ENCODE data around the gene SCAPER. TPM values are rescaled to one million over a fixed set of nuclear protein-coding genes. Genes with fewer than 3 reads are reported as not detected.
"Not testable (repeated sequence)": the region's sequence is repeated elsewhere in the genome, so short reads cannot be mapped to it uniquely, and the experiment has no call there.

The SCAPER gene
- total and polyA plus RNA-seq, 2 of the 4 experiments (the other 2 are of a cell fraction): 2.9 to 9.7 TPM

GRCh38 chr15:76818926-76819325 is 86.2 kb downstream of the SCAPER start:
- H3K27ac ChIP-seq (ENCODE audit: insufficient read depth, low read length); H2BK15ac ChIP-seq (ENCODE audit: low read depth, low read length); H2AFZ ChIP-seq (replicated peaks; ENCODE audit: low read length, poor library complexity); H3K4me2 ChIP-seq (ENCODE audit: low read depth, low read length); H4K91ac ChIP-seq (ENCODE audit: insufficient read depth, low read depth, low read length); H3K36me3 ChIP-seq (ENCODE audit: control insufficient read depth, insufficient read depth, low read length); H2AK5ac ChIP-seq (ENCODE audit: low read depth, low read length); H4K20me1 ChIP-seq (ENCODE audit: insufficient read depth, low read length); dilution Hi-C loops (cut with HindIII; ENCODE audit: low sequenced_read_pairs, unreplicated experiment); DNase-seq; BruUV-seq (replicated peaks); H3K23ac ChIP-seq (ENCODE audit: low read depth, low read length); POLR2A ChIA-PET (ENCODE audit: unreplicated experiment); H2BK120ac ChIP-seq (ENCODE audit: low read depth, low read length); H2AK9ac ChIP-seq (replicated peaks; ENCODE audit: low read depth, low read length, poor library complexity); H3K14ac ChIP-seq (replicated peaks; ENCODE audit: low read depth, low read length); H3K18ac ChIP-seq (ENCODE audit: low read depth, low read length); H4K8ac ChIP-seq (ENCODE audit: low read depth in 2 of 2, low read length in 2 of 2); CTCF ChIA-PET; H2BK20ac ChIP-seq (ENCODE audit: low read depth, low read length); ATAC-seq (ENCODE audit: low read depth); H3K4ac ChIP-seq (ENCODE audit: low read depth, low read length); H3K79me1 ChIP-seq (ENCODE audit: low read depth in 1 of 2, low read length in 2 of 2); H3K4me3 ChIP-seq (ENCODE audit: insufficient read depth, low read depth, low read length); in situ Hi-C loops (cut with MboI; ENCODE audit: low sequenced_read_pairs); H3K9me1 ChIP-seq (ENCODE audit: insufficient read depth, low read length); H2BK5ac ChIP-seq (ENCODE audit: low read depth, low read length, poor library complexity, severe bottlenecking); H4K5ac ChIP-seq (ENCODE audit: low read depth, low read length); H3K4me1 ChIP-seq (ENCODE audit: control insufficient read depth, insufficient read depth, low read length); H3K56ac ChIP-seq (ENCODE audit: extremely low read depth, insufficient read depth, low read length); H3K27me3 ChIP-seq (ENCODE audit: control insufficient read depth, insufficient read depth, low read length); H3K9me3 ChIP-seq (ENCODE audit: control insufficient read depth, insufficient read depth, low read length); H3K9ac ChIP-seq (ENCODE audit: low read depth, low read length); intact Hi-C loops (cut with micrococcal nuclease): not testable (repeated sequence)
- WGBS, 2 experiments (ENCODE audit: extremely low coverage in 2 of 2, insufficient read length in 1 of 2): 100% methylated on average over 7 of the region's 9 CpGs; no CpG with 5 or more reads in 1 of the 2 experiments
